Common myeloid progenitor, CD34-positive (primary cell): Measurements from ENCODE around the gene HDAC4.

ENCODE experiments used
- CTCF ChIA-PET: fragments of 350-600 bp; sonication (Branson Sonifier 250); formaldehyde crosslinking; loops from one replicate; lab custom pipeline; 2021; ENCODE audit warnings: antibody characterized with exemption; lab: Charles Lee
- POLR2A ChIA-PET: fragments of 350-600 bp; sonication (Branson Sonifier 250); formaldehyde crosslinking; loops from one replicate; lab custom pipeline; 2021; ENCODE audit warnings: antibody characterized with exemption; lab: Charles Lee
- DNase-seq, 3 donors: peaks; one replicate each; pipeline versions ENCODE4 v3.0.0 to v3.0.0-alpha.2; 2013
- H3K27ac ChIP-seq, 2 experiments: 1 replicate in 1 of 2; 2 replicates in 1 of 2; pipeline ENCODE4 v1.7.0; 2013; ENCODE audit warnings: inconsistent platforms in 2 of 2, low read length in 2 of 2, mild to moderate bottlenecking in 2 of 2, low read depth in 1 of 2, moderate library complexity in 1 of 2; ENCODE audit not compliant: severe bottlenecking in 2 of 2, insufficient read depth in 1 of 2, poor library complexity in 1 of 2
- H3K27me3 ChIP-seq, 5 experiments: replicated peaks in 2 of 5; 1 replicate in 3 of 5; 2 replicates in 2 of 5; pipeline versions ENCODE4 v1.6.1 to v1.7.0; 2013; ENCODE audit warnings: low read length in 4 of 5, mild to moderate bottlenecking in 2 of 5, moderate library complexity in 2 of 5, inconsistent platforms in 1 of 5; ENCODE audit not compliant: insufficient read depth in 5 of 5, control insufficient read depth in 4 of 5
- H3K36me3 ChIP-seq, 4 experiments: 1 replicate in 2 of 4; 2 replicates in 2 of 4; pipeline versions ENCODE4 v1.6.1 to v1.7.0; 2013; ENCODE audit warnings: low read length in 3 of 4, control low read depth in 1 of 4, mild to moderate bottlenecking in 1 of 4; ENCODE audit not compliant: control insufficient read depth in 4 of 4, insufficient read depth in 4 of 4
- H3K4me1 ChIP-seq, 4 experiments: 1 replicate in 3 of 4; 2 replicates in 1 of 4; pipeline versions ENCODE4 v1.6.1 to v1.7.1; 2013; ENCODE audit warnings: low read length in 3 of 4, mild to moderate bottlenecking in 3 of 4, control low read depth in 1 of 4, inconsistent platforms in 1 of 4, moderate library complexity in 1 of 4; ENCODE audit not compliant: control insufficient read depth in 4 of 4, insufficient read depth in 4 of 4; ENCODE audit errors: control extremely low read depth in 1 of 4
- H3K4me3 ChIP-seq, 7 experiments: 1 replicate in 4 of 7; 2 replicates in 3 of 7; pipeline versions ENCODE4 v1.5.1 to v1.7.0; 2013; ENCODE audit warnings: mild to moderate bottlenecking in 7 of 7, low read length in 6 of 7, moderate library complexity in 6 of 7, inconsistent platforms in 2 of 7, low read depth in 2 of 7, control low read depth in 1 of 7; ENCODE audit not compliant: insufficient read depth in 4 of 7, control insufficient read depth in 1 of 7; ENCODE audit errors: extremely low read depth in 1 of 7
- H3K9me3 ChIP-seq, 5 experiments: 1 replicate in 4 of 5; 2 replicates in 1 of 5; pipeline versions ENCODE4 v1.6.1 to v1.7.1; 2013; ENCODE audit warnings: low read length in 4 of 5, mild to moderate bottlenecking in 2 of 5, inconsistent platforms in 1 of 5, low read depth in 1 of 5, moderate library complexity in 1 of 5; ENCODE audit not compliant: control insufficient read depth in 4 of 5, insufficient read depth in 2 of 5; ENCODE audit errors: control extremely low read depth in 1 of 5
- WGBS: methylation state at CpG from one replicate; pipeline ENCODE4 v1.1.5; 2013; ENCODE audit not compliant: insufficient coverage; 5-methylcytosine and 5-hydroxymethylcytosine counted together

Gene HDAC4

GRCh38 chr2:239346676-239347075, 54.1 kb downstream of the HDAC4 start:
- Histone ChIP-seq H3K36me3 (peaks cover 0 to 26% (median 13%) of the 10 kb centered on the region in 4 experiments), H3K9me3 (peaks cover 0 to 2% (median 0%) of the 10 kb centered on the region in 5 experiments), H3K4me3 (no peak overlapping the region), H3K27me3 (no peaks in the 10 kb centered on the region), H3K27ac (no peak overlapping the region), H3K4me1 (no peaks in the 10 kb centered on the region)
- DNase-seq = no peak
- ChIA-PET POLR2A (no interaction called here), CTCF (no interaction called here)
- 97% methylated on average over 4 of the region's 4 CpGs for WGBS

- CTCF ChIA-PET = no interaction called here
- Histone ChIP-seq H3K4me3 (no peak overlapping the region), H3K27ac (no peak overlapping the region), H3K27me3 (no peaks in the 10 kb centered on the region), H3K36me3 (peaks cover 0 to 24% (median 11%) of the 10 kb centered on the region in 4 experiments), H3K4me1 (peaks cover 0 to 1% (median under 1%) of the 10 kb centered on the region in 4 experiments), H3K9me3 (peaks cover 0 to 2% (median 0%) of the 10 kb centered on the region in 5 experiments)
- POLR2A ChIA-PET = no interaction called here
- 100% methylated on average over 7 of the region's 8 CpGs for WGBS
- DNase-seq = no peak
Observed at GRCh38 chr2:239345251-239345650, 55.6 kb downstream of the HDAC4 start.

GRCh38 chr2:239344857-239345216, 56.0 kb downstream of the HDAC4 start:
- Histone ChIP-seq H3K9me3 (peaks cover 0 to 2% (median 0%) of the 10 kb centered on the region in 5 experiments), H3K36me3 (peaks cover 0 to 24% (median 11%) of the 10 kb centered on the region in 4 experiments), H3K4me1 (peaks cover 0 to 5% (median 4%) of the 10 kb centered on the region in 4 experiments), H3K27me3 (no peaks in the 10 kb centered on the region), H3K27ac (no peak overlapping the region), H3K4me3 (no peak overlapping the region)
- ChIA-PET POLR2A (no interaction called here), CTCF (no interaction called here)
- no peak for DNase-seq
- WGBS = 100% methylated on average over 3 of the region's 4 CpGs

GRCh38 chr2:239343946-239344856, 56.6 kb downstream of the HDAC4 start:
- Histone ChIP-seq H3K4me3 (no peak overlapping the region), H3K36me3 (peaks cover 0 to 18% (median 8%) of the 10 kb centered on the region in 4 experiments), H3K27ac (no peak overlapping the region), H3K4me1 (peaks cover 0 to 10% (median 8%) of the 10 kb centered on the region in 4 experiments), H3K27me3 (no peaks in the 10 kb centered on the region), H3K9me3 (peaks cover 0 to 2% (median 0%) of the 10 kb centered on the region in 5 experiments)
- no peak for DNase-seq
- ChIA-PET POLR2A (no interaction called here), CTCF (no interaction called here)
- WGBS = 94% methylated on average over 23 of the region's 23 CpGs

- DNase-seq = no peak
- H3K27ac ChIP-seq = no peak overlapping the region
- POLR2A ChIA-PET = no interaction called here
- H3K4me1 ChIP-seq = peaks cover 0 to 10% (median 8%) of the 10 kb centered on the region in 4 experiments
- H3K9me3 ChIP-seq = peaks cover 0 to 2% (median 0%) of the 10 kb centered on the region in 5 experiments
- CTCF ChIA-PET = interaction anchor here (0.9 kb wide), 1 partner anchor 37 kb away, joined by 3 read pairs; no protein-coding TSS in a partner anchor
- no peak overlapping the region for H3K4me3 ChIP-seq
- WGBS = 95% methylated on average over 10 of the region's 10 CpGs
- H3K36me3 ChIP-seq = peaks cover 0 to 15% (median 3%) of the 10 kb centered on the region in 4 experiments
- no peaks in the 10 kb centered on the region for H3K27me3 ChIP-seq
Observed at GRCh38 chr2:239343460-239343859, 57.4 kb downstream of the HDAC4 start.

- no peak overlapping the region for H3K27ac ChIP-seq
- ChIA-PET POLR2A (no interaction called here), CTCF (interaction anchor here (0.7 kb wide), 1 partner anchor 295 kb away, joined by 4 read pairs; no protein-coding TSS in a partner anchor)
- no peak for DNase-seq
- WGBS = 100% methylated on average over 1 of the region's 2 CpGs
- H3K9me3 ChIP-seq = peaks cover 0 to 2% (median 0%) of the 10 kb centered on the region in 5 experiments
- peaks cover 0 to 12% (median under 1%) of the 10 kb centered on the region in 4 experiments for H3K36me3 ChIP-seq
- peaks cover 0 to 10% (median 8%) of the 10 kb centered on the region in 4 experiments for H3K4me1 ChIP-seq
- no peak overlapping the region for H3K4me3 ChIP-seq
- H3K27me3 ChIP-seq = no peaks in the 10 kb centered on the region
Observed at GRCh38 chr2:239341840-239342239, 59.0 kb downstream of the HDAC4 start.
